ENCODE results near the gene GALNT16. TPM values are rescaled to one million over a fixed set of nuclear protein-coding genes. Genes with fewer than 3 reads are reported as not detected.

The GALNT16 gene
- total RNA-seq, 2 donors from 2014 or later, result 0.05 TPM; not detected in 1

- Mint-ChIP-seq H3K36me3 (no peaks in the 10 kb centered on the region), H3K9me3 (no peaks in the 10 kb centered on the region), H3K4me3 (no peak overlapping the region), H3K27ac (no peak overlapping the region), H3K27me3 (peaks cover 5 to 12% of the 10 kb centered on the region in 2 donors), H3K4me1 (ENCODE audit: low read depth in 2 of 2) (no peaks in the 10 kb centered on the region)
- no peak for DNase-seq (ENCODE audit: low spot score)
- ATAC-seq, result no peak
Measured at GRCh38 chr14:69334576-69334975, 74.6 kb downstream of the GALNT16 start.

GRCh38 chr14:69335371-69335771 is 75.4 kb downstream of the GALNT16 start:
- Mint-ChIP-seq H3K9me3 (no peaks in the 10 kb centered on the region), H3K27ac (no peak overlapping the region), H3K27me3 (peaks cover 5 to 12% of the 10 kb centered on the region in 2 donors), H3K4me1 (ENCODE audit: low read depth in 2 of 2) (no peaks in the 10 kb centered on the region), H3K4me3 (no peak overlapping the region), H3K36me3 (no peaks in the 10 kb centered on the region)
- DNase-seq (ENCODE audit: low spot score) (no peak), ATAC-seq (no peak)

- H3K4me1 Mint-ChIP-seq (ENCODE audit: low read depth in 2 of 2), result no peaks in the 10 kb centered on the region
- no peak overlapping the region for H3K4me3 Mint-ChIP-seq
- ATAC-seq, result no peak
- no peaks in the 10 kb centered on the region for H3K36me3 Mint-ChIP-seq
- no peaks in the 10 kb centered on the region for H3K9me3 Mint-ChIP-seq
- DNase-seq (ENCODE audit: low spot score), result no peak
- no peak overlapping the region for H3K27ac Mint-ChIP-seq
- H3K27me3 Mint-ChIP-seq, result peaks cover 14 to 18% of the 10 kb centered on the region in 2 donors
Measured at GRCh38 chr14:69337984-69338383, 78.0 kb downstream of the GALNT16 start.

GRCh38 chr14:69339426-69339825 is 79.5 kb downstream of the GALNT16 start:
- Mint-ChIP-seq H3K4me1 (ENCODE audit: low read depth in 2 of 2) (no peaks in the 10 kb centered on the region), H3K27me3 (peaks cover 18 to 21% of the 10 kb centered on the region in 2 donors), H3K27ac (no peak overlapping the region)

GRCh38 chr14:69342928-69343525 is 83.1 kb downstream of the GALNT16 start:
- DNase-seq (ENCODE audit: low spot score), result no peak

More at GRCh38 chr14:69339426-69339825, 79.5 kb downstream of the GALNT16 start:
- H3K36me3 Mint-ChIP-seq, result no peaks in the 10 kb centered on the region
- no peaks in the 10 kb centered on the region for H3K9me3 Mint-ChIP-seq
- no peak for ATAC-seq
- no peak for DNase-seq (ENCODE audit: low spot score)
- H3K4me3 Mint-ChIP-seq, result no peak overlapping the region

GRCh38 chr14:69344171-69344570 is 84.2 kb downstream of the GALNT16 start:
- H3K9me3 Mint-ChIP-seq, result no peaks in the 10 kb centered on the region
- H3K4me3 Mint-ChIP-seq, result no peak overlapping the region
- no peaks in the 10 kb centered on the region for H3K36me3 Mint-ChIP-seq
- H3K27me3 Mint-ChIP-seq, result peaks cover 7 to 29% of the 10 kb centered on the region in 2 donors
- ATAC-seq (no peak), DNase-seq (ENCODE audit: low spot score) (no peak)
- no peak overlapping the region for H3K27ac Mint-ChIP-seq
- H3K4me1 Mint-ChIP-seq (ENCODE audit: low read depth in 2 of 2), result no peaks in the 10 kb centered on the region

More at GRCh38 chr14:69342928-69343525, 83.1 kb downstream of the GALNT16 start:
- Mint-ChIP-seq H3K36me3 (no peaks in the 10 kb centered on the region), H3K4me1 (ENCODE audit: low read depth in 2 of 2) (no peaks in the 10 kb centered on the region), H3K4me3 (no peak overlapping the region), H3K9me3 (no peaks in the 10 kb centered on the region), H3K27me3 (peaks cover 7 to 29% of the 10 kb centered on the region in 2 donors), H3K27ac (no peak overlapping the region)
- ATAC-seq, result no peak

GRCh38 chr14:69345402-69345801 is 85.4 kb downstream of the GALNT16 start:
- no peaks in the 10 kb centered on the region for H3K9me3 Mint-ChIP-seq
- no peaks in the 10 kb centered on the region for H3K36me3 Mint-ChIP-seq
- DNase-seq (ENCODE audit: low spot score) (no peak), ATAC-seq (no peak)
- H3K27ac Mint-ChIP-seq, result no peak overlapping the region
- no peak overlapping the region for H3K4me3 Mint-ChIP-seq
- peaks cover 7 to 27% of the 10 kb centered on the region in 2 donors for H3K27me3 Mint-ChIP-seq
- H3K4me1 Mint-ChIP-seq (ENCODE audit: low read depth in 2 of 2), result no peaks in the 10 kb centered on the region

- peaks cover 0 to 26% of the 10 kb centered on the region in 2 donors for H3K27me3 Mint-ChIP-seq
- H3K9me3 Mint-ChIP-seq, result no peaks in the 10 kb centered on the region
- no peaks in the 10 kb centered on the region for H3K4me1 Mint-ChIP-seq (ENCODE audit: low read depth in 2 of 2)
- no peak for ATAC-seq
- H3K4me3 Mint-ChIP-seq, result no peak overlapping the region
- no peak overlapping the region for H3K27ac Mint-ChIP-seq
- no peaks in the 10 kb centered on the region for H3K36me3 Mint-ChIP-seq
- DNase-seq (ENCODE audit: low spot score), result no peak
Measured at GRCh38 chr14:69346710-69347109, 86.8 kb downstream of the GALNT16 start.

GRCh38 chr14:69349091-69349777 is 89.3 kb downstream of the GALNT16 start:
- H3K4me3 Mint-ChIP-seq, result no peak overlapping the region
- no peaks in the 10 kb centered on the region for H3K36me3 Mint-ChIP-seq
- H3K9me3 Mint-ChIP-seq, result no peaks in the 10 kb centered on the region
- DNase-seq (ENCODE audit: low spot score) (no peak), ATAC-seq (no peak)
- no peak overlapping the region for H3K27ac Mint-ChIP-seq
- H3K4me1 Mint-ChIP-seq (ENCODE audit: low read depth in 2 of 2), result peaks cover 1 to 4% of the 10 kb centered on the region in 2 donors
- H3K27me3 Mint-ChIP-seq, result peaks cover 0 to 16% of the 10 kb centered on the region in 2 donors

GRCh38 chr14:69350892-69351291 is 90.9 kb downstream of the GALNT16 start:
- DNase-seq (ENCODE audit: low spot score), result no peak
- Mint-ChIP-seq H3K4me1 (ENCODE audit: low read depth in 2 of 2) (peaks cover 8 to 11% of the 10 kb centered on the region in 2 donors), H3K4me3 (no peak overlapping the region), H3K36me3 (no peaks in the 10 kb centered on the region), H3K27me3 (peaks cover 0 to 12% of the 10 kb centered on the region in 2 donors), H3K27ac (no peak overlapping the region), H3K9me3 (no peaks in the 10 kb centered on the region)
- ATAC-seq, result no peak

- Mint-ChIP-seq H3K36me3 (no peaks in the 10 kb centered on the region), H3K4me1 (ENCODE audit: low read depth in 2 of 2) (peaks cover 8 to 11% of the 10 kb centered on the region in 2 donors), H3K27me3 (peaks cover 0 to 12% of the 10 kb centered on the region in 2 donors), H3K9me3 (no peaks in the 10 kb centered on the region), H3K27ac (no peak overlapping the region), H3K4me3 (no peak overlapping the region)
- no peak for ATAC-seq
- no peak for DNase-seq (ENCODE audit: low spot score)
Measured at GRCh38 chr14:69351385-69351784, 91.4 kb downstream of the GALNT16 start.

GRCh38 chr14:69351911-69352310 is 92.0 kb downstream of the GALNT16 start:
- Mint-ChIP-seq H3K27ac (no peak overlapping the region), H3K9me3 (no peaks in the 10 kb centered on the region), H3K27me3 (peaks cover 0 to 12% of the 10 kb centered on the region in 2 donors), H3K4me3 (no peak overlapping the region), H3K4me1 (ENCODE audit: low read depth in 2 of 2) (peaks cover 8 to 11% of the 10 kb centered on the region in 2 donors), H3K36me3 (no peaks in the 10 kb centered on the region)
- no peak for DNase-seq (ENCODE audit: low spot score)
- no peak for ATAC-seq

- H3K27ac Mint-ChIP-seq, result no peak overlapping the region
- ATAC-seq (no peak), DNase-seq (ENCODE audit: low spot score) (no peak)
- H3K4me3 Mint-ChIP-seq, result no peak overlapping the region
- H3K4me1 Mint-ChIP-seq (ENCODE audit: low read depth in 2 of 2), result peaks cover 8 to 11% of the 10 kb centered on the region in 2 donors
- no peaks in the 10 kb centered on the region for H3K36me3 Mint-ChIP-seq
- peaks cover 0 to 7% of the 10 kb centered on the region in 2 donors for H3K27me3 Mint-ChIP-seq
- H3K9me3 Mint-ChIP-seq, result no peaks in the 10 kb centered on the region
Measured at GRCh38 chr14:69353168-69353567, 93.2 kb downstream of the GALNT16 start.

GRCh38 chr14:69354383-69355153 is 94.6 kb downstream of the GALNT16 start:
- Mint-ChIP-seq H3K36me3 (no peaks in the 10 kb centered on the region), H3K27me3 (peaks cover 9 to 15% of the 10 kb centered on the region in 2 donors), H3K4me1 (ENCODE audit: low read depth in 2 of 2) (peaks cover 8 to 11% of the 10 kb centered on the region in 2 donors), H3K9me3 (no peaks in the 10 kb centered on the region), H3K27ac (peak overlapping the region; percentile 44 to 65), H3K4me3 (peak overlapping the region; percentile 32)
- DNase-seq (ENCODE audit: low spot score), result peak; percentile 75
- ATAC-seq, result peak; percentile 85 to 86

All from natural killer cell treated with Interleukin-12 subunit alpha and Interleukin-12 subunit beta and Interleukin-15 and Interleukin-18, amount 100 ng/mL, for 72 hours (primary cell).